Brain microvascular endothelial cell (primary cell): Measurements from ENCODE around the gene SNX25.
A peak's percentile ranks its signal among the peaks of the same experiment; 100 is the strongest.
"Not testable (repeated sequence)": the region's sequence is repeated elsewhere in the genome, so short reads cannot be mapped to it uniquely, and the experiment has no call there.

ENCODE experiments used
- DNase-seq: peaks from one replicate; pipeline ENCODE4 v3.0.0-alpha.2; 2020
- H3K27ac ChIP-seq: fragments of 250-450 bp; sonication (Bioruptor Pico); 2 replicates; pipeline ENCODE4 v1.5.1; 2020; ENCODE audit warnings: mild to moderate bottlenecking, moderate library complexity
- H3K27me3 ChIP-seq: fragments of 250-450 bp; sonication (Bioruptor Pico); replicated peaks from 2 replicates; pipeline ENCODE4 v1.5.1; 2020; ENCODE audit warnings: mild to moderate bottlenecking
- H3K36me3 ChIP-seq: fragments of 250-450 bp; sonication (Bioruptor Pico); replicated peaks from 2 replicates; pipeline ENCODE4 v1.5.1; 2020; ENCODE audit warnings: mild to moderate bottlenecking
- H3K4me3 ChIP-seq: 2 replicates; pipeline ENCODE4 v1.5.1; 2011; ENCODE audit warnings: low read depth, mild to moderate bottlenecking, control low read depth, low read length, moderate library complexity
- in situ Hi-C: cut with HindIII; loops from 2 replicates; pipeline ENCODE4 v1.10.0; 2017; ENCODE audit warnings: low sequenced_read_pairs, low pct_ligation_motif_present
- TF ChIP-seq, protein P1 (sequence below): IDR thresholded peaks from 2 replicates; pipeline ENCODE4 v1.5.1; 2011; ENCODE audit warnings: low read depth, mild to moderate bottlenecking, moderate library complexity, low read length, control low read depth, inconsistent platforms; ENCODE audit errors: missing control alignments

SNX25 gene

DNA sequence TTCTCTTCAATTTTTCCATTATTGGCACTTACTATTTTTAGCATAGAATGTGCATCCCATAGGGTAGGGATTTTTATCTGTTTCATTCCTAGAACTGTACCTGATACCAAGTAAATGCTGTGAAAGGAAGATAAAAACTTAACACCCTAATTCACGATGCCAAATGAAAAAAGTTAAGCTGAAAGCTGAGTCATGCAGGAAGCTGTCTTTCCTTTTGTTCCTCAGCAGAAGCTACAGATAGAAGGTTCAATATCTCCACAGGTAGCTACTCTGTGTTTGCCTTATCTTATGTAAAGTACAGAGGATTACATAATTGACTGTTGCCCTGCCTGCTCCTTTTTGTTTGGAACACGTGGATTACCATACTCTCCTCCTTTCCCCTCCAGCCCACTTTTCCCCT is 109.3 kb downstream of the SNX25 start:
- H3K36me3 ChIP-seq: no peaks in the 10 kb centered on the region
- no peak for DNase-seq
- in situ Hi-C loops: no loop called here
- no peak overlapping the region for H3K4me3 ChIP-seq
- TF ChIP-seq, protein P1, sequence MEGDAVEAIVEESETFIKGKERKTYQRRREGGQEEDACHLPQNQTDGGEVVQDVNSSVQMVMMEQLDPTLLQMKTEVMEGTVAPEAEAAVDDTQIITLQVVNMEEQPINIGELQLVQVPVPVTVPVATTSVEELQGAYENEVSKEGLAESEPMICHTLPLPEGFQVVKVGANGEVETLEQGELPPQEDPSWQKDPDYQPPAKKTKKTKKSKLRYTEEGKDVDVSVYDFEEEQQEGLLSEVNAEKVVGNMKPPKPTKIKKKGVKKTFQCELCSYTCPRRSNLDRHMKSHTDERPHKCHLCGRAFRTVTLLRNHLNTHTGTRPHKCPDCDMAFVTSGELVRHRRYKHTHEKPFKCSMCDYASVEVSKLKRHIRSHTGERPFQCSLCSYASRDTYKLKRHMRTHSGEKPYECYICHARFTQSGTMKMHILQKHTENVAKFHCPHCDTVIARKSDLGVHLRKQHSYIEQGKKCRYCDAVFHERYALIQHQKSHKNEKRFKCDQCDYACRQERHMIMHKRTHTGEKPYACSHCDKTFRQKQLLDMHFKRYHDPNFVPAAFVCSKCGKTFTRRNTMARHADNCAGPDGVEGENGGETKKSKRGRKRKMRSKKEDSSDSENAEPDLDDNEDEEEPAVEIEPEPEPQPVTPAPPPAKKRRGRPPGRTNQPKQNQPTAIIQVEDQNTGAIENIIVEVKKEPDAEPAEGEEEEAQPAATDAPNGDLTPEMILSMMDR: no peak
- peak overlapping the region; percentile 28 for H3K27ac ChIP-seq
- H3K27me3 ChIP-seq: no peaks in the 10 kb centered on the region

DNA sequence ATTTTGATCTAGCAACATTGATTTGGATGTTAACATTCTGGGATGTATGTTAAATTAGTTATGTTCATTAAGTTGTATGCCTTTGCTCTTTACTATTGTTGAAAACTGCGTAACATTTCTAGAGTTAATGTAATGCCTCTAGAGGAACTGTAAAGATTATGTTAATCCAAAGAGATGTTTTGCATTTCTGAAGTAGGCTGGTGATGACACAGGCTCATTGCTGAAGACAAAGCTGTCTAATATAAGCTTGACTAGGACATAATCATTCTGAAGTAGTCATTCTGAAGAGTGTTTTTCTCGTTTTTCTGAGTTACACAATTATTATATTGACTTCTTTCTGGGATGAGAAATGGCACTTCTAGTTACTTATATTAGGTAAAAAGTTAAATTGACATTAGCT is 113.4 kb downstream of the SNX25 start:
- TF ChIP-seq, protein P1: no peak
- H3K27ac ChIP-seq: peak overlapping the region; percentile 3
- H3K4me3 ChIP-seq: no peak overlapping the region
- H3K36me3 ChIP-seq: no peaks in the 10 kb centered on the region
- in situ Hi-C loops: no loop called here
- no peaks in the 10 kb centered on the region for H3K27me3 ChIP-seq
- no peak for DNase-seq

DNA sequence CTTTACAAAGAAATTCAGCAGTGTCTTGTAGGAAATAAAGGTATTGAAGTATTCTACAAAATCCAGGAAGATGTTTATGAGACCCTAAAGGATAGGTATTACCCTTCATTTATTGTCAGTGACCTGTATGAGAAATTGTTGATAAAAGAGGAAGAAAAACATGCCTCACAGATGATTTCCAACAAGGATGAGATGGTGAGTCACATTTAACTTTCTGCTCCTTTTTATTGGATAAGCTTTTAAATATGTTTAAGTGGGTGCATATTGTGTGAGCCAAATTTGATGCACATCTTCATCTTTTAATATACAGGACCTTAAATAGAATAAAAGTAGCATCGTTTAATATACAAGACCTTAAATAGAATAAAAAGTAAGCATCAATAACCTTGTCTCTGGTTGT is 114.2 kb downstream of the SNX25 start:
- TF ChIP-seq, protein P1: no peak
- Histone ChIP-seq H3K36me3 (no peaks in the 10 kb centered on the region), H3K27ac (peak overlapping the region; percentile 5), H3K4me3 (no peak overlapping the region), H3K27me3 (no peaks in the 10 kb centered on the region)
- in situ Hi-C loops: no loop called here
- no peak for DNase-seq

DNA sequence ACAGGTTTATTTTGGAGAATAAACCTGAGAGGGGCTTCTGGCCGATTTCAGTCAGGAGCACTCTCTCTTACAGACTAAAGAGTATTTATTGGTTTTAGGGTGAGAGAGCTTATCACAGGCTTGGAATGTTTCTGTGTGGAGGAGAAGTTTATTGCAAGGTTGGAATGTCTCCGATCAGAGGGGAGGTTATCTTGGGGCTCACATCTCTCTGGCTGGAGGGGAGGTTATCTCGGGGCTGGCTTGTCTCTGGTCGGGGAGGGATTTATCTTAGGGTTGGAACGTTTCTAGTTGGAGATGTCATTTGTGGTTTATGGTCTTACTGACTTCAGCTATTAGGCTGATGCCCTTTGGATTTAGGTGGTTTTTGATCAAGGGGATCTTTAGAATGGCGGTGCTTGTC is 115.0 kb downstream of the SNX25 start:
- in situ Hi-C loops, H3K27me3 ChIP-seq, DNase-seq, H3K4me3 ChIP-seq, H3K36me3 ChIP-seq: not testable (repeated sequence)
- peak overlapping the region; percentile 38 for H3K27ac ChIP-seq

DNA sequence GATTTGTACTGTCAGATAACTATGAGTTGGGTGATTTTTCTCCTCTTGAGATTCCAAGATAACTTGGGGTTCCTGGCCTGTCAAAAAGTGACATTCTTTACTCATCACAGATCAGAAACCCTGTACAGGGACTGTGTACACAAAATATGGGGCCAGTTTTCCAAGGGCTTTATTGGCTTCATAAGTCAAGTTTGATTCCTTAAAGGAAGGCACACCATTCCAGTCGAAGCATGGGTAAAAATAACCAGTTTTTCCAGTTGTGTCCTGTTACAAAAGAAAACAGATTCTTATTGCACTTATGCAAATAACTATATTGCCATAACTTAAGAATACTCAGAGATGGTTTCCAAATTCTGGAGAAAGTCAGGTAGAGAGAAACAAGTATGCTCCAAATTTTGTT is 116.3 kb downstream of the SNX25 start:
- in situ Hi-C loops, H3K27me3 ChIP-seq, DNase-seq, H3K4me3 ChIP-seq, H3K36me3 ChIP-seq, H3K27ac ChIP-seq: not testable (repeated sequence)

DNA sequence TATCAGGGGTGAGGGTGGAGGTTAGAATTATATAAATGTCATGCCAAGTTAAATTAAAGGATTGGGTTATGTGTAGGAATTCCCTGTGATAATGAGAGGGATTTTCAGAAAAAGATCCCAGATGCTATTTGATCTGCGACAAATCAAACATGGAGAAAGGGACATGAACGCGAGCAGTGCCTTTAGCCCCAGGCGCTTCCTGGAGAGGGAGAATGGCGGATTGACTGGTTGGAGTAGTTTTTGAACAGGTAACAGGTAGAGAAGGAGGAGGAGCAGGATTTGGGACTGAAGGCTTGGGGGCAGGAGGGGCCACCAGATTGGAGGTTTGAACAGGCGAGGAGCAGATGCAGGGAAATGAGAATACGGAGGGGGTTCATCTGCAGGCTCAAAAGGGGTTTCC is 119.2 kb downstream of the SNX25 start:
- no peaks in the 10 kb centered on the region for H3K36me3 ChIP-seq
- no peaks in the 10 kb centered on the region for H3K27me3 ChIP-seq
- in situ Hi-C loops: no loop called here
- TF ChIP-seq, protein P1: no peak
- no peak overlapping the region for H3K27ac ChIP-seq
- DNase-seq: no peak
- no peak overlapping the region for H3K4me3 ChIP-seq

DNA sequence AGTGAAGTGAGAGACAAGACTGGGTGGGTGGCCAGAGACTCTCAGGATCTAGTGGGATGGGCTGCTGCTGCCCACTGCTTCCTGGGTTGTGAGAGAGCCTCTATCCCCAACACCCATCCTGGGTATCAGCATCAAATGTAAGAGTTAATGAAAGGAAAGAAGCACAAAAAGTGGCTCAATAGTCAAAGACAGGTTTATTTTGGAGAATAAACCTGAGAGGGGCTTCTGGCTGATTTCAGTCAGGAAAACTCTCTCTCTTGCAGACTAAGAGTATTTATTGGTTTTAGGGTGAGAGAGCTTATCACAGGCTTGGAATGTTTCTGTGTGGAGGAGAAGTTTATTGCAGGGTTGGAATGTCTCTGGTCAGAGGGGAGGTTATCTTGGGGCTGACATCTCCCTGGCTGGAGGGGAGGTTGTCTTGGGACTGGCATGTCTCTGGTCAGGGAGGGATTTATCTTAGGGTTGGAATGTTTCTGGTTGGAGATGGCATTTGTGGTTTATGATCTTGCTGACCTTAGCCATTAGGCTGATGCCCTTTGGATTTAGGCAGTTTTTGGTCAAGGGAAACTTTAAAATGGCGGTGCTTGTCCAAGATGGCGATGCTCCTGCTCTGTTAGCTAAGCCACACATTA is 120.6 kb downstream of the SNX25 start:
- H3K27me3 ChIP-seq, H3K4me3 ChIP-seq, DNase-seq, H3K27ac ChIP-seq, in situ Hi-C loops, H3K36me3 ChIP-seq: not testable (repeated sequence)
